LoVo (cell line): ENCODE results near the gene LIN9.
A peak's percentile ranks its signal among the peaks of the same experiment; 100 is the strongest.
"Not testable (repeated sequence)": the region's sequence is repeated elsewhere in the genome, so short reads cannot be mapped to it uniquely, and the experiment has no call there.

Experiments used
- DNase-seq: peaks from one replicate; pipeline ENCODE4 v3.0.0-alpha.2; 2016; ENCODE audit warnings: low spot score

The LIN9 gene

GRCh38 chr1:226272233-226272902 lies 36.6 kb downstream of the LIN9 start:
- not testable (repeated sequence) for DNase-seq

GRCh38 chr1:226268421-226269124 lies 40.4 kb downstream of the LIN9 start:
- no peak for DNase-seq

- DNase-seq = no peak
Observed at GRCh38 chr1:226261818-226262217, 47.1 kb downstream of the LIN9 start.

GRCh38 chr1:226255380-226255779 lies 53.6 kb downstream of the LIN9 start:
- no peak for DNase-seq

- DNase-seq = no peak
Observed at GRCh38 chr1:226253933-226254332, 55.0 kb downstream of the LIN9 start.

GRCh38 chr1:226252841-226253240 lies 56.1 kb downstream of the LIN9 start:
- DNase-seq = not testable (repeated sequence)

- no peak for DNase-seq
Observed at GRCh38 chr1:226250511-226250910, 58.5 kb downstream of the LIN9 start.

- DNase-seq = no peak
Observed at GRCh38 chr1:226248796-226249195, 60.2 kb downstream of the LIN9 start.

- no peak for DNase-seq
Observed at GRCh38 chr1:226248091-226248490, 60.9 kb downstream of the LIN9 start.

- no peak for DNase-seq
Observed at GRCh38 chr1:226239421-226239820, 69.5 kb downstream of the LIN9 start.

- DNase-seq = no peak
Observed at GRCh38 chr1:226236826-226237225, 72.1 kb downstream of the LIN9 start.

GRCh38 chr1:226233806-226234205 lies 75.2 kb downstream of the LIN9 start:
- no peak for DNase-seq

- DNase-seq = no peak
Observed at GRCh38 chr1:226233293-226233692, 75.7 kb downstream of the LIN9 start.

GRCh38 chr1:226226601-226227000 lies 82.4 kb downstream of the LIN9 start:
- DNase-seq = no peak

GRCh38 chr1:226223786-226224244 lies 85.1 kb downstream of the LIN9 start:
- DNase-seq = peak; percentile 13

GRCh38 chr1:226223157-226223785 lies 85.7 kb downstream of the LIN9 start, which contains the start of gene MIXL1:
MIXL1 (plus strand) TSS chr1:226223664; CDS start chr1:226223682, 18 bp downstream.
- DNase-seq = no peak

- no peak for DNase-seq
Observed at GRCh38 chr1:226222686-226223085, 86.3 kb downstream of the LIN9 start.

GRCh38 chr1:226220473-226221189 lies 88.3 kb downstream of the LIN9 start:
- DNase-seq = no peak

GRCh38 chr1:226217273-226217672 lies 91.7 kb downstream of the LIN9 start:
- no peak for DNase-seq

- no peak for DNase-seq
Observed at GRCh38 chr1:226216056-226216455, 92.9 kb downstream of the LIN9 start.

GRCh38 chr1:226215239-226215638 lies 93.7 kb downstream of the LIN9 start:
- no peak for DNase-seq

GRCh38 chr1:226212545-226212944 lies 96.4 kb downstream of the LIN9 start:
- no peak for DNase-seq
